MV-4-11 (cell line): ENCODE results near the gene ANGPTL4.
"Not testable (repeated sequence)": the region's sequence is repeated elsewhere in the genome, so short reads cannot be mapped to it uniquely, and the experiment has no call there.

ENCODE experiments used
- DNase-seq: peaks from one replicate; lab custom pipeline; 2025; lab: John Stamatoyannopoulos, UW

Gene ANGPTL4

DNA sequence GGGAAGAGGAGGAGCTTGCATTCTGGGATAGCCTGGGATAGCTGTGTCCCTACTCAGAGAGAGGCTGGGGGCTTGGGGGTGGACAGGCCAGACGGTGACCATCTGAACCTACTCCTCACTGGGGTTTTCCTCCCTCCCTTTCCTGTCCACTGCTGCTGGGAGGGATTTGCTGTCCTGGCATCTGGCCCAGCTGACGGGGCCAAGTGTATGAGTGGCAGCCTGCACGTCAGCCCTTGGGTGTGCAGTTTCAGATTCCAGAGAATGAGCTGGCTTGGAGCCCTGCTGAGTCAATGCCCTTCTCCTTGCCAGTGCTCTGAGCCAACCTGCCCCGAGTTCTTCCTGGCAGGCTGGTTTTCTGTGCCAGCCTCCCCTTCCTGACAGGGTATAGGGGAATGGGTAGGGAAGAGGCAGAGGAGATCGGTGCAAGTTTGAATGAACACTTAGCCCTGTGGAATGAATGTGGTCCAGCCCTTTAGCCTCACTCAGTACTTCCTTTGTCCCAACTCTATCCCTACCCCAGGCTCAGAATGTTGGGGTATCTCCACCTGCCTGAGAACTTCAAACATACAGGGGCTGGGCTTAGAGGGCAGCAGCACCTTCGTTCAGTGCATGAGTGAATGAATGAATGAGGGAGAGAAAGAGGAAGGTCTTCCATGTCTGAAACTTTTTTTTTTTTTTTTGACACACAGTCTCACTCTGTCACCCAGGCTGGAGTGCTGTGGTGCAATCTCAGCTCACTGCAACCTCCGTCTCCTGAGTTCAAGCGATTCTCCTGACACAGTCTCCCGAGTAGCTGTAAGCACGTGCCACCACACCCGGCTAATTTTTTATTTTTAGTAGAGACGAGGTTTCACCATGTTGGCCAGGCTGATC is 1.8 kb upstream of the ANGPTL4 start:
- DNase-seq = peak; percentile 72

GRCh38 chr19:8366121-8366581 is 2.2 kb downstream of the ANGPTL4 start:
- DNase-seq = no peak

- no peak for DNase-seq
Observed at GRCh38 chr19:8366961-8367326, 3.0 kb downstream of the ANGPTL4 start.

GRCh38 chr19:8367327-8368001 is 3.5 kb downstream of the ANGPTL4 start:
- DNase-seq = no peak

DNA sequence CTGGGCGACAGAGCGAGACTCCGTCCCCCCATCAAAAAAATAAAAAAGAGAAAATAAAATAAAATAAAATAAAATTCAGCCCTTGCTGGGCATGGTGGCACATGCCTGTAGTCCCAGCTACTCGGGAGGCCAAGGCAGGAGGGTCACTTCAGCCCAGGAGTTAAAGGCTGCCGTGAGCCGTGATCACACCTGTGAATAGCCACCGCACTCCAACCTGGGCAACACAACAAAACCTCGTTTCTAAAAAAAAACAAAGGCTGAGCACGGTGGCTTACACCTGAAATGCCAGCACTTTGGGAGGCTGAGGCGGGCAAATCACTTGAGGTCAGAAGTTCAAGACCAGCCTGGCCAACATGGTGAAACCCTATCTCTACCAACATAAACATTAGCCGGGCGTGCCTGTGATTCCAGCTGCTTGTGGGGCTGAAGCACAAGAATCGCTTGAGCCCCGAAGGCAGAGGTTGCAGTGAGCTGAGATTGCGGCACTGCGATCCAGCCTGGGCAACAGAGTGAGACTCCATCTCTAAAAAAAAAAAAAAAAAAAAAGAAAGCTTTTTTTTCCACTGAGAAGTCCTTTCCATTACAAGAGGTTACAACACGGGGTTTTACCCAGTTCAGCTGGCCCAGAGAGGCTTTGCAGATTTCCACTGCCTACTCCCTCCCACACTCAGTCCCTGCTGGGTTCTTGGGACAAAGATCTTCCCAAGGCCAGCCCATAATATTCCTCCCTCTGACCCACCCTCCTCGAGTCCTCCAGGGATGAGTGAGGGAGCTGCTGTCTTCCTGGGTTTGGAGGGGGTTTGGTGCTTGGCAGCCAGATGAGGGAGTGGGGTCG is 6.4 kb downstream of the ANGPTL4 start:
- no peak for DNase-seq

DNA sequence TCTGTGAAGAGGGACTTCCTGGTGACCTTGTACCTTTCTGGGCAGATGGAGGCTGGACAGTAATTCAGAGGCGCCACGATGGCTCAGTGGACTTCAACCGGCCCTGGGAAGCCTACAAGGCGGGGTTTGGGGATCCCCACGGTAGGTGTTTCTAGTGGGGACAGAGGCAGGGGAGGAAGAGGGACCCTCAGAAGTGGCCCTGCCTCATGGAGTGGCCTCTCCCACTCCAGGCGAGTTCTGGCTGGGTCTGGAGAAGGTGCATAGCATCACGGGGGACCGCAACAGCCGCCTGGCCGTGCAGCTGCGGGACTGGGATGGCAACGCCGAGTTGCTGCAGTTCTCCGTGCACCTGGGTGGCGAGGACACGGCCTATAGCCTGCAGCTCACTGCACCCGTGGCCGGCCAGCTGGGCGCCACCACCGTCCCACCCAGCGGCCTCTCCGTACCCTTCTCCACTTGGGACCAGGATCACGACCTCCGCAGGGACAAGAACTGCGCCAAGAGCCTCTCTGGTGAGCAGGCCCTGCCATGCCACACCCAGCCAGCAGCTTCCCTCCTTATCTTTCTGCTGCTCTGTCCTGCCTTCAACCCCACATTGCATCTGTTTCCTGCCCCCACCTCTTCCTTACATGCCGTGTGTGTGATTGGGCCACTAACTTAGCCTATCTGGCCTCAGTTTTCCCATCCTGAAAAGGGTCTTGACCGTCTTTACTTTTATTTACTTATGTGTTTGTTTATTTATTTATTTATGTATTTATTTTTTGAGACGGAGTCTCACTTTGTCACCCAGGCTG is 7.3 kb downstream of the ANGPTL4 start:
- no peak for DNase-seq

DNA sequence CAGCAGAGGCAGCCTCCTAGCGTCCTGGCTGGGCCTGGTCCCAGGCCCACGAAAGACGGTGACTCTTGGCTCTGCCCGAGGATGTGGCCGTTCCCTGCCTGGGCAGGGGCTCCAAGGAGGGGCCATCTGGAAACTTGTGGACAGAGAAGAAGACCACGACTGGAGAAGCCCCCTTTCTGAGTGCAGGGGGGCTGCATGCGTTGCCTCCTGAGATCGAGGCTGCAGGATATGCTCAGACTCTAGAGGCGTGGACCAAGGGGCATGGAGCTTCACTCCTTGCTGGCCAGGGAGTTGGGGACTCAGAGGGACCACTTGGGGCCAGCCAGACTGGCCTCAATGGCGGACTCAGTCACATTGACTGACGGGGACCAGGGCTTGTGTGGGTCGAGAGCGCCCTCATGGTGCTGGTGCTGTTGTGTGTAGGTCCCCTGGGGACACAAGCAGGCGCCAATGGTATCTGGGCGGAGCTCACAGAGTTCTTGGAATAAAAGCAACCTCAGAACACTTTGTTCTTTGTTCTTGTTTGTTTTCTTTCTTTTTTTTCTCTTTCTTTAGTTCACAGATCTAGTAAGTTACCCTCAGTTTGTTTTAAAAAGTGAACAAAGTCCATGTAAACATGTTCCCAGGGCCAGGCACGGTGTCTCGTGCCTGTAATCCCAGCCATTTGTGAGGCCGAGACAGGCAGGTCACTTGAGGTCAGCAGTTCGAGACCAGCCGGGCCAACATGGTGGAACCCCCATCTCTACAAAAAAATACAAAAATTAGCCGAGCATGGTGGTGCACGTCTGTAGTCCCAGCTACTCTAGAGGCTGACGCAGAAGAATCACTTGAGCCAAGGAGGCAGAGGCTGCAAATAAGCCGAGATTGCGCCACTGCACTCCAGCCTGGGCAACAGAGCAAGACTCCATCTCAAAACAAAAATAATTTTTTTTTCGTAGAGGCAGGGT is 10.2 kb downstream of the ANGPTL4 start:
- DNase-seq = no peak

GRCh38 chr19:8375766-8376165 is 11.8 kb downstream of the ANGPTL4 start:
- not testable (repeated sequence) for DNase-seq

DNA sequence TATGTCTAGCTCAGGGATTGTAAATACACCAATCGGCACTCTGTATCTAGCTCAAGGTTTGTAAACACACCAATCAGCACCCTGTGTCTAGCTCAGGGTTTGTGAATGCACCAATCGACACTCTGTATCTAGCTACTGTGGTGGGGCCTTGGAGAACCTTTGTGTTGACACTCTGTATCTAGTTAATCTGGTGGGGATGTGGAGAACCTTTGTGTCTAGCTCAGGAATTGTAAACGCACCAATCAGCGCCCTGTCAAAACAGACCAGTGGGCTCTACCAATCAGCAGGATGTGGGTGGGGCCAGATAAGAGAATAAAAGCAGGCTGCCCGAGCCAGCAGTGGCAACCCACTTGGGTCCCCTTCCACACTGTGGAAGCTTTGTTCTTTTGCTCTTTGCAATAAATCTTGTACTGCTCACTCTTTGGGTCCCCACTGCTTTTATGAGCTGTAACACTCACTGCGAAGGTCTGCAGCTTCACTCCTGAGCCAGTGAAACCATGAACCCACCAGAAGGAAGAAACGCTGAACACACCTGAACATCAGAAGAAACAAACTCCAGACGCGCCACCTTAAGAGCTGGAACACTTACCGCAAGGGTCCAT is 12.5 kb downstream of the ANGPTL4 start:
- DNase-seq = not testable (repeated sequence)

DNA sequence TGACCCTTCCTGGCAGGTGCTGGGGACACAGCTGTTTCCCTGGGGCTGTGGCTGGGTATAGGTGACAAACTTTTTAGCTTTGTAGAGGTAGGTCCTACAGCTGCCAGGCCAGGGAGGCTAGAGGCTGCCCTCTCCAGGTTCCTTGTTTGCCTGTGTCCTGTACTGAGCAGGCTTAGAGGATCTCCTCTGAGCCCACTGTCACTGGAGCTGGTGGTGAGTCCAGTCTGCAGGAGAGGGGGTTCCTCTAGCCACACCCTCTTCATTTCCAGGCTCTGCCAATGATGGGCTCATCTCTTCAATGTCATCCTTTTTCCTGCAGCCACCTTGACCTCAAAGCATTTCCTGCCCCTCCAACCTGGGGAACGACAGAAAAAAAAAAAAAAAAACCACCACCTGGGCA is 13.6 kb downstream of the ANGPTL4 start:
- DNase-seq = no peak

DNA sequence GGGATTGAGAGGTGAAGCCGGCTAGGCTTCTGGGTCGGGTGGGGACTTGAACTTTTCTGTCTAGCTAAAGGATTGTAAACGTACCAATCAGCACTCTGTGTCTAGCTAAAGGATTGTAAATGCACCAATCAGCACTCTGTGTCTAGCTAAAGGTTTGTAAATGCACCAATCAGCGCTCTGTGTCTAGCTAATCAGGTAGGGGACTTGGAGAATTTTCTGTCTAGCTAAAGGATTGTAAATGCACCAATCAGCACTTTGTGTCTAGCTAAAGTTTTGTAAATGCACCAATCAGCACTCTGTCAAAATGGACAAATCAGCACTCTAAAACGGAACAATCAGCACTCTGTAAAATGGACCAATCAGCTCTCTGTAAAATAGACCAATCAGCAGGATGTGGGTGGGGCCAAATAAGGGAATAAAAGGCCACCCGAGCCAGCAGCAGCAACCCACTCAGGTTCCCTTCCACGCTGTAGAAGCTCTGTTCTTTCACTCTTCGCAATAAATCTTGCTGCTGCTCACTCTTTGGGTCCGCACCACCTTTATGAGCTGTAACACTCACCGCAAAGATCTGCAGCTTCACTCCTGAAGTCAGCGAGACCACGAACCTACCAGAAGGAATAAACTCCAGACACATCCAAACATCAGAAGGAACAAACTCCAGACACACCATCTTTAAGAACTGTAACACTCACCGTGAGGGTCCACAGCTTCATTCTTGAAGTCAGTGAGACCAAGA is 15.4 kb downstream of the ANGPTL4 start:
- not testable (repeated sequence) for DNase-seq

- DNase-seq = peak; percentile 44
Observed at GRCh38 chr19:8384569-8384968, 20.6 kb downstream of the ANGPTL4 start.

DNA sequence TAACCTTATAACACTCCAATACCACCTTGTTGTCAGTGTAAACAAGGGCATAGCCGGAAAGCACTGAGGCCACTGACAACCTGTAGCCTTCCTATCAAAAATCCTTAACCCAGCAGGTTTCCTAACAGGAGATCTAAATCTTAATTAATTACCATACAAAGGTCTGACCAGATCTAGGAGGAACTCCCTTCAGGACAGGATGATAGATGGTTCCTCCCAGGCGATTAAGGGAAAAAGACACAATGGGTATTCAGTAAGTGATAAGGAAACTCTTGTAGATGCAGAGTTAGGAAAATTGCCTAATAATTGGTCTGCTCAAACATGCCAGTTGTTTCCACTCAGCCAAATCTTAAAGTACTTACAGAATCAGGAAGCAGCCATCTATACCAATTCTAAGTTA is 21.1 kb downstream of the ANGPTL4 start:
- DNase-seq = peak; percentile 31

- not testable (repeated sequence) for DNase-seq
Observed at GRCh38 chr19:8385566-8385965, 21.6 kb downstream of the ANGPTL4 start.

DNA sequence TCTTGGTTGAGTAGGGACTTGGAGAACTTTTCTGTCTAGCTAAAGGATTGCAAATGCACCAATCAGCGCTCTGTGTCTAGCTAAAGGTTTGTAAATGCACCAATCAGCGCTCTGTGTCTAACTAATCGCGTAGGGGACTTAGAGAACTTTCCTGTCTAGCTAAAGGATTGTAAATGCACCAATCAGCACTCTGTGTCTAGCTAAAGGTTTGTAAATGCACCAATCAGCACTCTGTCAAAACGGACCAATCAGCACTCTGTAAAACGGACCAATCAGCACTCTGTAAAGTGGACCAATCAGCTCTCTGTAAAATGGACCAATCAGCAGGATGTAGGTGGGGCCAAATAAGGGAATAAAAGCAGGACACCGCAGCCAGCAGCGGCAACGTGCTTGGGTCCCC is 22.5 kb downstream of the ANGPTL4 start:
- DNase-seq = not testable (repeated sequence)

- no peak for DNase-seq
Observed at GRCh38 chr19:8386990-8387389, 23.0 kb downstream of the ANGPTL4 start.

DNA sequence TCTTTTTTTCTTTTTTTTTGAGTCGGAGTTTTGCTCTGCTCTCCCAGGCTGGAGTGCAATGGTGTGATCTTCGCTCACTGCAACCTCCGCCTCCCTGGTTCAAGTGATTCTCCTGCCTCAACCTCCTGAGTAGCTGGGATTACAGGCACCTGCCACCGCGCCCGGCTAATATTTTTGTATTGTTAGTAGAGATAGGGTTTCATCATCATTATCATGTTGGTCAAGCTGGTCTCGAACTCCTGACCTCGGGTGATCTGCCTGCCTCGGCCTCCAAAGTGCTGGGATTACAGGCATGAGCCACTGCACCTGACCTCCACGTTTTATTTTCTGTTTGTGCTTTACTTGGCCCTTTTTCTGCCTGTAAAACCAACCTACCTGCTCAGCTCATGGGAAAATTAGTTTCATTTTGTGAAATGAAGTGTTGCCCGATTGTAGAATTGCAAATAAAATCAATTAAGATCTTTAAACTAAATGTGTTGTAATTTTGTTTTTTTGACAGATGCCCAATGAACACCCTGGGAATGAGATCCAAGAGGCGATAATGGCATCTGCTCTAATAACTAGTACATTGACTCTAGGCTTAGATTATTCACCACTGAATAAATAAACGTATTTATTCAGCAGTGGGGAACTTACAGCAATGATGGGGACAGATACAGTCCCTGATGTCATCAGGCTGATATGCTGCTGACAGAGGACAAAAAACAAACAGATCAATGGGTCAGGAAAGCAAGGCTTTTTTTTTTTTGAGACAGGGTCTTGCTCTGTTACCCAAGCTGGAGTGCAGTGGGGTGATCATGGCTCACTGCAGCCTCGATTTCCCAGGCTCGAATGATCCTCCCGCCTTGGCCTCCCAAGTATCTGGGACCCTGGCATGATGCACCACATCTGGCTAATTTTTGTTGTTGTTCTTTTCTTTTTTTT is 24.0 kb downstream of the ANGPTL4 start:
- DNase-seq = no peak

DNA sequence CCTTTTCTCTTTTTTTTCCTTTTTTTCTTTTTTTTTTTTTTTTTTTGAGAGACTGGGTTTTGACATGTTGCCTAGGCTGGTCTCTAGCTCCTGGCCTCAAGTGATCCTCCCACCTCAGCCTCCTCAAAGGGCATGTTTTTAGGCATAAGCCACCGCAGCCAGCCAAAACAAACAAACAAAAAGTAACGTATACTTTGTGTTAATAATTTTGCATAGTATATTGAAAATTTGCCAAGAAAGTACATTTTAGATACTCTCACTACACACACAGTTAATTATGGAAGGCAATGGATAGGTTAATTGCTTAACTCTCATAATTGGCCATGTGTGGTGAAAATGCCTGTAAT is 24.6 kb downstream of the ANGPTL4 start:
- DNase-seq = no peak
